ENCODE data around the gene PFKFB2.
"Not testable (repeated sequence)": the region's sequence is repeated elsewhere in the genome, so short reads cannot be mapped to it uniquely, and the experiment has no call there.

Gene PFKFB2

GRCh38 chr1:207035877-207036551 lies 17.1 kb upstream of the PFKFB2 start:
- no peak for DNase-seq (ENCODE audit: low read depth)
- H3K4me3 ChIP-seq (ENCODE audit: control insufficient read depth, low read depth, low read length) = no peak overlapping the region
- no peak for TF ChIP-seq CTCF (IDR thresholded peaks at IDR 0.05; ENCODE audit: control insufficient read depth, insufficient read depth, low read depth, low read length, missing control alignments)

GRCh38 chr1:207036865-207037264 lies 16.2 kb upstream of the PFKFB2 start:
- DNase-seq (ENCODE audit: low read depth) = no peak
- no peak for TF ChIP-seq CTCF (IDR thresholded peaks at IDR 0.05; ENCODE audit: control insufficient read depth, insufficient read depth, low read depth, low read length, missing control alignments)
- H3K4me3 ChIP-seq (ENCODE audit: control insufficient read depth, low read depth, low read length) = no peak overlapping the region

DNA sequence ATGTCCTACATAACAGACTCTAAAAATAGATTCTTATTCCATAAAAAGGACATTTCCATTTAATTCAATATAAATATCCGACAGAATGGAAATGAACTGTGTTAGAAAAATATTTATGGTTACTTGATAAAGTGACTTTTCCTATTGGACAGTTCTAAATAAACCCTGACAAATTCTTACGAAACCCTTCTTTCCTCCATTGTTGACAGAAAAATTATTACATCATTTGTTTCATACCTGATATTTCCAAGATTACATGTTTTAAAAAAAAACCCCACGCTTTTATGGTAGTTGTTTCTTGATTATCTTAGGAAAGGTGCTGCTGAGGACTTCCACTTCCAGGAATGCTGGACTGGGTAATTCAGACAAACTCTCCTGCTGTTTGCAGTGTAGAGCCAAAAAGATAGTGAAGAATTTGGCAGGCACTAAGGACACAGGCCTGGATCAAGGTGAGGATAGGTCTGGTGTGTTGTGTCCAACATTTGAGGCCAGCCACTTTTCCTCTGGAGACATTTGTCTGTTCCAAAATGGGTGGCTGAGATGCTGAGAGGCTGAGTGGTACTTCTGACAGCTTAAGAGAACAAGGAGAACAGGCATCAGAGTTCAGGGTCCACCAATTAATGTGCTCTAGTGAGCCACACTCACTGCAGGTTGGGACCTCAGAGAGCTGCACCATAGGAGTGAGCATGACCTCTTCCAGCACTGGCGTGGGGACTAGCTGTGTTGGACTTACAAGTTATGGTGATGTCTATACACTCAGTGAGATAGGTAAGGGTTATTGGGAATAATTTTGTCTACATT lies 13.5 kb upstream of the PFKFB2 start:
- no peak for DNase-seq (ENCODE audit: low read depth)
- no peak overlapping the region for H3K4me3 ChIP-seq (ENCODE audit: control insufficient read depth, low read depth, low read length)
- TF ChIP-seq CTCF (IDR thresholded peaks at IDR 0.05; ENCODE audit: control insufficient read depth, insufficient read depth, low read depth, low read length, missing control alignments) = no peak

DNA sequence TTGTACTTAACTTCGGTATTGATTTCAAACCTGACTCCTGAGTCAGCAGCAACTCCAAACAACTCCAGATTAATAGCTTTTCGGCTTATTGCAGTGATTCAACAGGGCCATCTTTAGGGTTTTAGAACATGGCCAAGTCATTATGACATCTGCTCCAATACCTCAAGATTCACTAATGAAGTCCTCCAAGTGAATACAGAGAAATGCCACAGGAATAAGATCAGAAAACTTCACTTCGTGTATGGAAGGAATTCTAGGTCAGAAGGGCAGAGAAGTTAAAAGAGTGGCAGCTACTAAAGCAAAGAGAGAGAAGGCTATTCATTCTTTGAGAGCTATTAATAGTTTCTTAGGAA lies 12.9 kb upstream of the PFKFB2 start:
- H3K4me3 ChIP-seq (ENCODE audit: control insufficient read depth, low read depth, low read length) = no peak overlapping the region
- TF ChIP-seq CTCF (IDR thresholded peaks at IDR 0.05; ENCODE audit: control insufficient read depth, insufficient read depth, low read depth, low read length, missing control alignments) = no peak
- peak; percentile 41 for DNase-seq (ENCODE audit: low read depth)

- not testable (repeated sequence) for DNase-seq (ENCODE audit: low read depth); H3K4me3 ChIP-seq (ENCODE audit: control insufficient read depth, low read depth, low read length)
Measured at GRCh38 chr1:207041397-207041796, 11.7 kb upstream of the PFKFB2 start.

DNA sequence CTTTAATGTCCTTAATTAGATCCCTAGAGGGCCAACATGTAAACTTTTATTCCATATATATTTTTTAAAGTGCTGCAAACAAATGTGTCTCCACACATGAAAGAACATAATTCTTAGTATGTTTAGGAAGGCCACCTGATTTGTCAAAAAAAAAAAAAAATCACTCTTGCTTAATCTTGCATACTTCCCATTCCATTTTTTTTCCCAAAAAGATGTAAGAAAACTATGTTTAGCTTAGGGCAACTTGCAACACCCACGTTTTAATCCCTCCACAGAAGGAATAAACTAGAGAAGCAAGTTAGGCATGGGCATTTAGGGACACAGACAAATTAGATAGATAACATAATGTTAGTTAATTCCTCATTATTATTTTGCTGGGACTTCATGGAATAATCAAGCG lies 7.6 kb upstream of the PFKFB2 start:
- TF ChIP-seq CTCF (IDR thresholded peaks at IDR 0.05; ENCODE audit: control insufficient read depth, insufficient read depth, low read depth, low read length, missing control alignments) = no peak
- H3K4me3 ChIP-seq (ENCODE audit: control insufficient read depth, low read depth, low read length) = no peak overlapping the region
- no peak for DNase-seq (ENCODE audit: low read depth)

DNA sequence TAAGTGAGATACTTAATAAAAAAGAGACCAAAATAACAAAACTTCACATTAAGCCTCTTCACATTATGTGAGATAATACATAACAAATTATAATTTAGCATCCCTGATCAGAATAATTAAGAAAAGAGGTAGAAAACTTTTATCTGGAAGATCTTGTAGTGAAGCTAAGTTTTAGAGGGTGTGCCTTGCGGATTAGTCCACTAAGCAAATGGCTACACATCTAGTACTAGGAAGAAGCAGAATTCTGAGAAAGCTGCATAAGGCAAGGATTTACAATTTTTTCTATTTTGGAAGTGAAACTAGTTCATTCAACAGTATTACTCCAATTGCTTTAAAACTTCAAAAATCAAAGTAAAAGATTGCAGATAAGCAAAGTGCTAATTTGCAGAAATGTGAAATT lies 5.6 kb upstream of the PFKFB2 start:
- TF ChIP-seq CTCF (IDR thresholded peaks at IDR 0.05; ENCODE audit: control insufficient read depth, insufficient read depth, low read depth, low read length, missing control alignments) = no peak
- DNase-seq (ENCODE audit: low read depth) = no peak
- no peak overlapping the region for H3K4me3 ChIP-seq (ENCODE audit: control insufficient read depth, low read depth, low read length)

All from AG09309 (cell line).